ENCODE results near the gene PFKFB4. TPM values are rescaled to one million over a fixed set of nuclear protein-coding genes. Genes with fewer than 3 reads are reported as not detected.

Gene PFKFB4
- total RNA-seq, 1 donor from 2014 or later, result 7.1 TPM

GRCh38 chr3:48561045-48561736, 4.6 kb upstream of the PFKFB4 start:
- H3K27me3 Mint-ChIP-seq (ENCODE audit: unreplicated experiment), result no peaks in the 10 kb centered on the region
- H3K4me3 Mint-ChIP-seq (ENCODE audit: unreplicated experiment), result peak overlapping the region; percentile 46
- TF ChIP-seq CTCF (IDR thresholded peaks at IDR 0.05), result peak; percentile 42
- DNase-seq (ENCODE audit: extremely low spot score, unreplicated experiment), result no peak
- H3K36me3 Mint-ChIP-seq (ENCODE audit: unreplicated experiment), result no peaks in the 10 kb centered on the region
- peaks cover 77% of the 10 kb centered on the region for H3K4me1 Mint-ChIP-seq (ENCODE audit: unreplicated experiment)
- peak overlapping the region; percentile 83 for H3K27ac Mint-ChIP-seq (ENCODE audit: unreplicated experiment)
- H3K9me3 Mint-ChIP-seq (ENCODE audit: unreplicated experiment), result no peaks in the 10 kb centered on the region

GRCh38 chr3:48560648-48561018, 4.0 kb upstream of the PFKFB4 start:
- Mint-ChIP-seq H3K36me3 (ENCODE audit: unreplicated experiment) (no peaks in the 10 kb centered on the region), H3K4me3 (ENCODE audit: unreplicated experiment) (peak overlapping the region; percentile 46), H3K27ac (ENCODE audit: unreplicated experiment) (peak overlapping the region; percentile 83), H3K27me3 (ENCODE audit: unreplicated experiment) (no peaks in the 10 kb centered on the region), H3K4me1 (ENCODE audit: unreplicated experiment) (peaks cover 76% of the 10 kb centered on the region), H3K9me3 (ENCODE audit: unreplicated experiment) (no peaks in the 10 kb centered on the region)
- no peak for DNase-seq (ENCODE audit: extremely low spot score, unreplicated experiment)
- TF ChIP-seq CTCF (IDR thresholded peaks at IDR 0.05), result no peak

DNA sequence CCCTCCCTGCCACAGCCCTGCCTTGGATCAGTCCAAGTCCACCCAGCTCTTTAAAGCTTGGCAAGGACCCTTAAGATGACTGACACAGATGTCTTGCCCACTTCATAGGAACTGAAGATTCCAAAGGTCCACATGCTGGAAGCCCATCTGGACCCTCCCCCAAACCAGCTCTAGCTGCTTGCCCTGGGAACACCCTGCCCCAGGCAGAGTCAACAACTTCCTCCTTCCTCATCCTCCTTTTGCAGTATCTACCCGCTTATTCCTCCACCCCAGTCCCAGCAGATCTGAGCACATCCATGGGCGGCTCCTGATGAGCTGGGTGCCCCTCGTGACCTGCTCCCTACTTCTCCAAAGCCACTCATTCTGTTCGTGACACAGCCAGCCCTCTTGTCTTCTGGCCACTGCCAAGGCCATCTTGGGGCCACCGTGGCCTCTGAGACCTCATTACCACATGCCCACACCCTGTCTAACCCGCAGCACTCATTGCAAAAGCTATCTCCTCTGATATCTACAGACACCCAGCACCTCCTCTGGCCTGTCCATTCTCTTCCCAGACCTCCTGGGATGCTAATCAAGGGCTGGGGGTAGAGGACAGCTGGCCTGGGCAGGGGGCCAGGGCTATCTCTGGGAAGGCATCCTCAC, 2.0 kb upstream of the PFKFB4 start:
- DNase-seq (ENCODE audit: extremely low spot score, unreplicated experiment), result no peak
- Mint-ChIP-seq H3K4me3 (ENCODE audit: unreplicated experiment) (peak overlapping the region; percentile 26), H3K36me3 (ENCODE audit: unreplicated experiment) (no peaks in the 10 kb centered on the region), H3K27me3 (ENCODE audit: unreplicated experiment) (no peaks in the 10 kb centered on the region), H3K4me1 (ENCODE audit: unreplicated experiment) (peaks cover 63% of the 10 kb centered on the region), H3K27ac (ENCODE audit: unreplicated experiment) (peak overlapping the region; percentile 39), H3K9me3 (ENCODE audit: unreplicated experiment) (no peaks in the 10 kb centered on the region)
- TF ChIP-seq CTCF (IDR thresholded peaks at IDR 0.05), result peak; percentile 13

GRCh38 chr3:48555949-48556795, 431 bp downstream of the PFKFB4 start:
- peak overlapping the region; percentile 77 for H3K27ac Mint-ChIP-seq (ENCODE audit: unreplicated experiment)
- no peaks in the 10 kb centered on the region for H3K27me3 Mint-ChIP-seq (ENCODE audit: unreplicated experiment)
- H3K36me3 Mint-ChIP-seq (ENCODE audit: unreplicated experiment), result peaks cover 2% of the 10 kb centered on the region
- no peak for TF ChIP-seq CTCF (IDR thresholded peaks at IDR 0.05)
- DNase-seq (ENCODE audit: extremely low spot score, unreplicated experiment), result no peak
- peaks cover 48% of the 10 kb centered on the region for H3K4me1 Mint-ChIP-seq (ENCODE audit: unreplicated experiment)
- no peaks in the 10 kb centered on the region for H3K9me3 Mint-ChIP-seq (ENCODE audit: unreplicated experiment)
- H3K4me3 Mint-ChIP-seq (ENCODE audit: unreplicated experiment), result peak overlapping the region; percentile 82
